Peyer's patch (tissue), 4 donors: ENCODE measurements around the gene OR6A2.

Experiments
- POLR2A ChIP-seq, 2 donors: fragments of 450-650 bp; IDR thresholded peaks; one replicate each; pipeline ENCODE4 v1.5.1; 2017; ENCODE audit warnings: antibody characterized with exemption in 2 of 2, mild to moderate bottlenecking in 2 of 2, moderate library complexity in 2 of 2
- TF ChIP-seq, protein P1 (sequence below), 6 experiments: fragments of 450-650 bp in 4 of 6; fragments of 200-600 bp in 2 of 6; sonication (generic) in 1 of 6; IDR thresholded peaks; one replicate each; pipeline ENCODE4 v1.5.1; 2017 to 2019; ENCODE audit warnings: antibody characterized with exemption in 6 of 6, mild to moderate bottlenecking in 3 of 6, moderate library complexity in 1 of 6

DNA sequence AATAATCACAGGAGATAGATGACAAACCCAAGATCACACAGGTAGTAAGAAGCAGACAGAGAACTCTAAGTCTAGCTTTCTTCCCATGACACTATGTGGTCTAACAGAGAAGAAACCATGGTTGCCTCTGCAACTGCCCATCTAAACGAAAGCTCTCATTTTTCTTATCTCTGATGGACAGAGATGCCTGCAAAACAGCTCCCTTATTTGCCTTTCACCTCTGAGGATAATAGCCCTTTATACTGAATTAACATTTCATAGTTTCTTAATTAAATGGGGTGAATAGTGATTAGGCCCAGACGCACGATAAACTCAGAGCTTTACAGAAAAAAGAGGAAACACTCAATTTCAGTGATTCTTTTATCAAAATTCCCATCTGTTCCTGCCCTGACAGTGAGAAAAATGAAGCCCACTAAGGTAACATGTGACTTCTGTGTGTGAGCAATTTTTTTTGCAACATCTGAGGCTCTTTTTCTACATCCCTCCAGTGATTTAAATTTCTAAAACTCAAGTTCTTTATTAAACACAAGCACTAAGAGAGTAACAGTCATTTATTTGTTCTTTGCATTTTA is 52.3 kb downstream of the OR6A2 start:
- TF ChIP-seq, protein P1, sequence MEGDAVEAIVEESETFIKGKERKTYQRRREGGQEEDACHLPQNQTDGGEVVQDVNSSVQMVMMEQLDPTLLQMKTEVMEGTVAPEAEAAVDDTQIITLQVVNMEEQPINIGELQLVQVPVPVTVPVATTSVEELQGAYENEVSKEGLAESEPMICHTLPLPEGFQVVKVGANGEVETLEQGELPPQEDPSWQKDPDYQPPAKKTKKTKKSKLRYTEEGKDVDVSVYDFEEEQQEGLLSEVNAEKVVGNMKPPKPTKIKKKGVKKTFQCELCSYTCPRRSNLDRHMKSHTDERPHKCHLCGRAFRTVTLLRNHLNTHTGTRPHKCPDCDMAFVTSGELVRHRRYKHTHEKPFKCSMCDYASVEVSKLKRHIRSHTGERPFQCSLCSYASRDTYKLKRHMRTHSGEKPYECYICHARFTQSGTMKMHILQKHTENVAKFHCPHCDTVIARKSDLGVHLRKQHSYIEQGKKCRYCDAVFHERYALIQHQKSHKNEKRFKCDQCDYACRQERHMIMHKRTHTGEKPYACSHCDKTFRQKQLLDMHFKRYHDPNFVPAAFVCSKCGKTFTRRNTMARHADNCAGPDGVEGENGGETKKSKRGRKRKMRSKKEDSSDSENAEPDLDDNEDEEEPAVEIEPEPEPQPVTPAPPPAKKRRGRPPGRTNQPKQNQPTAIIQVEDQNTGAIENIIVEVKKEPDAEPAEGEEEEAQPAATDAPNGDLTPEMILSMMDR (IDR thresholded peaks at IDR 0.05) = no peak
- TF ChIP-seq POLR2A (IDR thresholded peaks at IDR 0.05) = no peak
